ENCODE results near the gene UCN2.

The UCN2 gene

GRCh38 chr3:48595075-48595525, 31.5 kb upstream of the UCN2 start, which contains the start of gene COL7A1:
TSS of gene COL7A1 (minus strand) at chr3:48595329. CDS start at chr3:48595159, 170 bp downstream.
- no peak within 1 kb of the TSS for H3K27ac ChIP-seq
- TF ChIP-seq CTCF (conservative IDR thresholded peaks at IDR 0.05) = no peak
- TF ChIP-seq ZFX (IDR thresholded peaks at IDR 0.05) = no peak

- TF ChIP-seq CTCF (conservative IDR thresholded peaks at IDR 0.05) (no peak), ZFX (IDR thresholded peaks at IDR 0.05) (no peak)
- H3K27ac ChIP-seq = no peak overlapping the region
Measured at GRCh38 chr3:48594417-48595049, 31.0 kb upstream of the UCN2 start.

DNA sequence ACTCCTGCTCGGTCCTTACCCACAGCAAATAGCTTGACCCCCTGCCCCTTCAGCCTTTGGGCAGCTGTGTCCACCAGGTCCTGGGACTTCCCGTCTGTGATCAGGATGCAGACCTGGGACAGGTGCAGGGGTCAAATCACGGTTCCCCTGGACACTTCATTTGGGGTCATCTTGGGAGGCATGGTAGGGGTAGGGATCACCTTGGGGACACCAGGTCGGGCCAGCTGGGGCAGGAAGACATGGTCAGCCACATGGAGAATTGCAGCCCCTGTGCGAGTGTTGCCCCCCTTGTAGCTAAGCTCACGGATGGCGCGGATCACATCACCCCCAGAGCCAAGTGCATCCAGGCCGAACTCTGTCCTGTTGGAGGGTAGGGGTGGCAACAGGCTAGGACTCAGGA, 29.8 kb upstream of the UCN2 start:
- TF ChIP-seq ZFX (IDR thresholded peaks at IDR 0.05) (no peak), CTCF (conservative IDR thresholded peaks at IDR 0.05) (no peak)
- H3K27ac ChIP-seq = no peak overlapping the region

DNA sequence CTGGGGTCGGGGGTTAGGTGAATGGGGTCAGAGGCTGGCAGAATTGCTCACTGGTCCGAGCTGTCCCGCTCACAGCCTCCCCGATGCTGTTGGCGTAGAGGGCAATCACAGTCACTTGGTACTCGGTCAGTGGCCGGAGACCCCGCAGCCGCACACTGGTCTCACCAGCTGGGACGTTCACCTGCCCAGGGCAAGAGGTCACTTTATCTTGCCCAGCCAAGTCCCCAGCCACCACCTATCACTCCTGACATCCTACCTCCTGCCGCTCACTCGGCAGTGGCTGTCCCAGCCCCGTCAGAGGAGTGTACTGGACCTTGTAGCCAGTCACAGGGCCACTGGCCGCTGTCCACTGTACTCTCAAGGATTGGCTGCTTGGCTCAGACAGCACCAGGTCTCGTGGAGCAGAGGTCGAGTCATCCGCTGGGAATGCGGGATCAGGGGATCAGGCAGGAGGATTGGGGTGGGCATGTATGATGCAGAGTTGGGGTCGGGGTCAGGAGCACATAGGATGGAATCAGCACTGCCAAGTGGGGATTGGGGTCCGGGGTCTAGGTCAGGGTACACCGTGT, 29.0 kb upstream of the UCN2 start:
- TF ChIP-seq CTCF (conservative IDR thresholded peaks at IDR 0.05) (no peak), ZFX (IDR thresholded peaks at IDR 0.05) (no peak)
- no peak overlapping the region for H3K27ac ChIP-seq

GRCh38 chr3:48591886-48592518, 28.4 kb upstream of the UCN2 start:
- H3K27ac ChIP-seq = no peak overlapping the region
- TF ChIP-seq CTCF (conservative IDR thresholded peaks at IDR 0.05) = no peak
- TF ChIP-seq ZFX (IDR thresholded peaks at IDR 0.05) = no peak

DNA sequence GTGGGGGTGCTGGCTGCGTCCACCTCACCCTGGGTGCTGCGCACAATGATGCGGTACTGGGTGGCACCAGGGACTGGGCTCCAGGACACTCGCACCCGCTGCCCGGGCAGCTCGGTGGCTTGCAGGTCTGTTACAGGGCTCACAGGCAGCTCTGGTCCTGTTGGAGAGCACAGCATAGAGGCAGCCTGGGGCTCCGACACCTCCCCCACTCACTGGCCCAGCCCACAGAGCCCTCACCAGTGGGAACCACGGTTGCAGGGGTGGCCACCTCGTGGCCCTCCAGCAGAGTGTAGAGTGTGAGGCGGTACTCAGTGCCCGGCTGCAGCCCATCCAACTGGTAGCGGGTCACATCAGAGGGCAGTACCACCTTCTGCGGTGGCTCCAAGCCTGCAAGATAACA, 27.9 kb upstream of the UCN2 start:
- TF ChIP-seq CTCF (conservative IDR thresholded peaks at IDR 0.05) (no peak), ZFX (IDR thresholded peaks at IDR 0.05) (no peak)
- H3K27ac ChIP-seq = no peak overlapping the region

DNA sequence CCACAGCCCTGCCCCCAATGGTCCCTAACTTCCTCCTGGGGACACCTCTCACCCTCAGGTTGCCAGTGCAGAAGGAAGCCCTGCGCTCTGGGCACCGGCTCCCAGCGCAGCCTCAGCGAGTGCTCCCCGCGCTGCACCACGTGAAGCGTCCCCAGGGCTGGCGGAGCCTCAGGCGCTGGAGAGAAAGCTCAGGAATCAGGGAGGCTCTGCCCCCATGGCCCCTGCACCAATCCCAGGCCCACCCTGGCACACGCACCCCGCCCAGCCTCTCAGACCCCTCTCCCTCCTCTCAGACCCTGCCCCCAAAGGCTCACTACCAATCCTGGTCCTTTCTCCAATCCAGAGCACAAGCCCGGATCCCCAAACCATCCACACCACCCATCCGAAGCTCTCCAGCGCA, 24.6 kb upstream of the UCN2 start:
- no peak overlapping the region for H3K27ac ChIP-seq
- TF ChIP-seq CTCF (conservative IDR thresholded peaks at IDR 0.05) = no peak
- TF ChIP-seq ZFX (IDR thresholded peaks at IDR 0.05) = no peak
